Jurkat, Clone E6-1 (cell line): ENCODE measurements around the gene OR6B1.
"Not testable (repeated sequence)": the region's sequence is repeated elsewhere in the genome, so short reads cannot be mapped to it uniquely, and the experiment has no call there.

ENCODE experiments used
- DNase-seq: peaks from one replicate; pipeline ENCODE4 v3.0.0-alpha.2; 2011; ENCODE audit warnings: low read depth, low spot score
- H3K4me3 ChIP-seq: 2 replicates; pipeline ENCODE4 v1.5.1; 2011; ENCODE audit warnings: mild to moderate bottlenecking, low read length, control low read depth, moderate library complexity

OR6B1 gene

GRCh38 chr7:144032985-144033709, 33.0 kb downstream of the OR6B1 start:
- no peak overlapping the region for H3K4me3 ChIP-seq
- no peak for DNase-seq

GRCh38 chr7:144035385-144035784, 35.3 kb downstream of the OR6B1 start:
- DNase-seq: no peak
- H3K4me3 ChIP-seq: no peak overlapping the region

GRCh38 chr7:144036302-144036885, 36.3 kb downstream of the OR6B1 start:
- H3K4me3 ChIP-seq: no peak overlapping the region
- no peak for DNase-seq

- H3K4me3 ChIP-seq: no peak overlapping the region
- DNase-seq: no peak
Measured at GRCh38 chr7:144037414-144038035, 37.4 kb downstream of the OR6B1 start.

- H3K4me3 ChIP-seq: no peak overlapping the region
- no peak for DNase-seq
Measured at GRCh38 chr7:144038887-144039286, 38.8 kb downstream of the OR6B1 start.

GRCh38 chr7:144048648-144049047, 48.5 kb downstream of the OR6B1 start, which contains the start of gene OR2A5:
OR2A5 (plus strand) TSS chr7:144048948; CDS start chr7:144050402, 1,454 bp downstream.
- no peak within 1 kb of the TSS for H3K4me3 ChIP-seq
- DNase-seq: no peak

GRCh38 chr7:144049491-144049890, 49.4 kb downstream of the OR6B1 start:
- DNase-seq: no peak
- H3K4me3 ChIP-seq: no peak overlapping the region

GRCh38 chr7:144050093-144050492, 50.0 kb downstream of the OR6B1 start:
- DNase-seq: no peak
- H3K4me3 ChIP-seq: no peak overlapping the region

- not testable (repeated sequence) for DNase-seq, H3K4me3 ChIP-seq
Measured at GRCh38 chr7:144050884-144051283, 50.8 kb downstream of the OR6B1 start.

GRCh38 chr7:144057954-144058353, 57.8 kb downstream of the OR6B1 start:
- no peak overlapping the region for H3K4me3 ChIP-seq
- DNase-seq: no peak
